Measurements from ENCODE around the gene ETFBKMT.
"Not testable (repeated sequence)": the region's sequence is repeated elsewhere in the genome, so short reads cannot be mapped to it uniquely, and the experiment has no call there.

ETFBKMT gene

GRCh38 chr12:31718542-31719198 lies 59.2 kb downstream of the ETFBKMT start:
- DNase-seq, result not testable (repeated sequence)

GRCh38 chr12:31722580-31722979 lies 63.1 kb downstream of the ETFBKMT start:
- no peak for DNase-seq

Measured in hypothalamus (tissue), 51 donors.